HepG2 (cell line): Measurements from ENCODE around the gene LRRC8D. TPM values are rescaled to one million over a fixed set of nuclear protein-coding genes. Genes with fewer than 3 reads are reported as not detected.

Experiments
- AHDC1 ChIP-seq: sonication (generic); formaldehyde crosslinking; IDR thresholded peaks from 2 replicates; pipeline ENCODE4 v1.5.1; 2020; ENCODE audit warnings: mild to moderate bottlenecking, missing genetic modification reagents, borderline replicate concordance
- ATF7 ChIP-seq, 2 experiments: fragments of 450-650 bp in 1 of 2; sonication (generic) in 1 of 2; formaldehyde crosslinking in 1 of 2; IDR thresholded peaks; 2 replicates each; pipeline versions ENCODE4 v1.4.0 to v1.6.1; 2016 to 2020; ENCODE audit warnings: antibody characterized with exemption in 1 of 2, mild to moderate bottlenecking in 1 of 2, missing genetic modification reagents in 1 of 2
- DNMT1 ChIP-seq: sonication (generic); formaldehyde crosslinking; IDR thresholded peaks from 2 replicates; pipeline ENCODE4 v1.5.1; 2020; ENCODE audit warnings: mild to moderate bottlenecking, missing genetic modification reagents
- GLI4 ChIP-seq: sonication (generic); formaldehyde crosslinking; IDR thresholded peaks from 2 replicates; pipeline ENCODE4 v1.5.1; 2020; ENCODE audit warnings: missing genetic modification reagents, mild to moderate bottlenecking, moderate library complexity, borderline replicate concordance
- HBP1 ChIP-seq: IDR thresholded peaks from 2 replicates; pipeline ENCODE4 v1.6.1; 2016; ENCODE audit warnings: low read depth, control low read depth
- HNRNPH1 ChIP-seq: fragments of 200-400 bp; formaldehyde crosslinking; optimal IDR thresholded peaks from 2 replicates; pipeline ENCODE3; 2017; ENCODE audit warnings: mild to moderate bottlenecking, low read depth, low read length
- HOXA3 ChIP-seq: sonication (generic); formaldehyde crosslinking; IDR thresholded peaks from 2 replicates; pipeline ENCODE4 v1.5.0; 2020; ENCODE audit warnings: missing genetic modification reagents
- KDM5B ChIP-seq: sonication (generic); formaldehyde crosslinking; IDR thresholded peaks from 2 replicates; pipeline ENCODE4 v1.4.0; 2020; ENCODE audit warnings: missing genetic modification reagents, mild to moderate bottlenecking, borderline replicate concordance
- NCOA5 ChIP-seq: sonication (generic); formaldehyde crosslinking; IDR thresholded peaks from 2 replicates; pipeline ENCODE4 v1.4.0; 2020; ENCODE audit warnings: missing genetic modification reagents
- ONECUT2 ChIP-seq: sonication (generic); formaldehyde crosslinking; IDR thresholded peaks from 2 replicates; pipeline ENCODE4 v1.4.0; 2020; ENCODE audit warnings: missing genetic modification reagents
- SNAPC4 ChIP-seq: sonication (generic); formaldehyde crosslinking; IDR thresholded peaks from 2 replicates; pipeline ENCODE4 v1.4.0; 2020; ENCODE audit warnings: mild to moderate bottlenecking, missing genetic modification reagents
- SP140L ChIP-seq: sonication (generic); formaldehyde crosslinking; IDR thresholded peaks from 2 replicates; pipeline ENCODE4 v1.4.0; 2020; ENCODE audit warnings: missing genetic modification reagents, borderline replicate concordance
- ZBTB20 ChIP-seq: sonication (generic); formaldehyde crosslinking; IDR thresholded peaks from 2 replicates; pipeline ENCODE4 v1.8.1; 2023; ENCODE audit warnings: missing genetic modification reagents, low read depth, mild to moderate bottlenecking, borderline replicate concordance
- ZEB1 ChIP-seq: IDR thresholded peaks from 2 replicates; pipeline ENCODE4 v1.6.1; 2012; ENCODE audit warnings: mild to moderate bottlenecking, low read depth, inconsistent platforms; ENCODE audit not compliant: insufficient replicate concordance
- ZNF138 ChIP-seq: sonication (generic); formaldehyde crosslinking; IDR thresholded peaks from 2 replicates; pipeline ENCODE4 v1.5.0; 2020; ENCODE audit warnings: mild to moderate bottlenecking, low read depth, missing genetic modification reagents
- ZNF282 ChIP-seq: fragments of 450-650 bp; IDR thresholded peaks from 2 replicates; pipeline ENCODE4 v1.6.1; 2018; ENCODE audit not compliant: partially characterized antibody
- ZNF496 ChIP-seq: sonication (generic); formaldehyde crosslinking; IDR thresholded peaks from 2 replicates; pipeline ENCODE4 v1.8.1; 2023; ENCODE audit warnings: mild to moderate bottlenecking, moderate library complexity, missing genetic modification reagents; ENCODE audit not compliant: insufficient replicate concordance
- polyA plus RNA-seq, 8 experiments: library from polyadenylated mRNA; depleted of rRNA in 3 of 8; stranded (reverse) in 7 of 8; unstranded in 1 of 8; fragments of >200 nt; fragmentation: Illumina TruSeq in 4 of 8; extraction: Trizol in 4 of 8; gene quantifications; 2 replicates each; pipeline versions ENCODE4 v1.2.1 to v1.2.3, GENCODE V29; 2011 to 2016; ENCODE audit warnings: low read depth in 4 of 8, missing spikeins in 1 of 8, mixed read lengths in 1 of 8; ENCODE audit not compliant: insufficient read depth in 1 of 8
- total RNA-seq, 5 experiments: library from RNA; depleted of rRNA; stranded (reverse); fragments of >200 nt; fragmentation: Illumina TruSeq; extraction: Trizol; gene quantifications; 2 replicates each; pipeline ENCODE4 v1.2.3, GENCODE V29; 2016; ENCODE audit warnings: low read depth in 1 of 5
- TF ChIP-seq, protein P1 (sequence below): sonication (generic); formaldehyde crosslinking; IDR thresholded peaks from 2 replicates; pipeline ENCODE4 v1.4.0; 2020; ENCODE audit warnings: missing genetic modification reagents

LRRC8D gene
- total and polyA plus RNA-seq, 2 of the 13 experiments (the other 11 are each of a cell fraction or from before 2014, with no cell fraction given) = 29.9 to 45.5 TPM

GRCh38 chr1:89810880-89811279, 10.0 kb upstream of the LRRC8D start (continued):
- TF ChIP-seq AHDC1 = peak; percentile 57; the same call in 1 of the 2 replicates
- no peak for TF ChIP-seq ONECUT2 (CRISPR knock-in tag)
- no peak for TF ChIP-seq ATF7 (IDR thresholded peaks at IDR 0.05)
- no peak for TF ChIP-seq ATF7 (CRISPR knock-in tag; IDR thresholded peaks at IDR 0.05)
- no peak for TF ChIP-seq SNAPC4
- TF ChIP-seq HNRNPH1 = no peak
- no peak for TF ChIP-seq ZNF282
- no peak for TF ChIP-seq HOXA3 (CRISPR knock-in tag)
- no peak for TF ChIP-seq NCOA5
- TF ChIP-seq KDM5B (CRISPR knock-in tag) = no peak
- TF ChIP-seq, protein P1, sequence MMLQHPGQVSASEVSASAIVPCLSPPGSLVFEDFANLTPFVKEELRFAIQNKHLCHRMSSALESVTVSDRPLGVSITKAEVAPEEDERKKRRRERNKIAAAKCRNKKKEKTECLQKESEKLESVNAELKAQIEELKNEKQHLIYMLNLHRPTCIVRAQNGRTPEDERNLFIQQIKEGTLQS = no peak
- no peak for TF ChIP-seq HBP1 (CRISPR knock-in tag)
- no peak for TF ChIP-seq DNMT1 (CRISPR knock-in tag)
- no peak for TF ChIP-seq SP140L (CRISPR knock-in tag)
- no peak for TF ChIP-seq ZEB1
- TF ChIP-seq ZBTB20 = no peak
- TF ChIP-seq GLI4 (CRISPR knock-in tag) = no peak
- no peak for TF ChIP-seq ZNF496 (CRISPR knock-in tag)
- no peak for TF ChIP-seq ZNF138 (CRISPR knock-in tag)
